NT2/D1 (cell line): ENCODE measurements around the gene TANK.
A peak's percentile ranks its signal among the peaks of the same experiment; 100 is the strongest.

Experiments
- DNase-seq: peaks from one replicate; pipeline ENCODE4 v3.0.0-alpha.2; 2011; ENCODE audit warnings: low read depth, low spot score
- H3K27me3 ChIP-seq: 2 replicates; pipeline ENCODE4 v1.6.0; 2011; ENCODE audit warnings: mild to moderate bottlenecking; ENCODE audit not compliant: insufficient read length, insufficient read depth
- H3K36me3 ChIP-seq: 2 replicates; pipeline ENCODE4 v1.6.1; 2011; ENCODE audit warnings: mild to moderate bottlenecking, low read length, mixed read lengths; ENCODE audit not compliant: insufficient read depth, insufficient read length
- H3K4me1 ChIP-seq: 2 replicates; pipeline ENCODE4 v1.5.1; 2011; ENCODE audit not compliant: insufficient read depth, insufficient read length
- H3K4me3 ChIP-seq: 2 replicates; pipeline ENCODE4 v1.5.1; 2011; ENCODE audit warnings: low read depth; ENCODE audit not compliant: insufficient read length
- H3K9ac ChIP-seq: 2 replicates; pipeline ENCODE4 v1.6.0; 2011; ENCODE audit warnings: low read depth; ENCODE audit not compliant: insufficient read length
- H3K9me3 ChIP-seq: 2 replicates; pipeline ENCODE4 v1.5.1; 2011; ENCODE audit warnings: mild to moderate bottlenecking, low read length; ENCODE audit not compliant: insufficient read depth
- SUZ12 ChIP-seq: IDR thresholded peaks from 2 replicates; pipeline ENCODE4 v1.6.1; 2011; ENCODE audit not compliant: insufficient read length, insufficient read depth; ENCODE audit errors: extremely low read depth
- YY1 ChIP-seq: IDR thresholded peaks from 2 replicates; pipeline ENCODE4 v1.6.1; 2011; ENCODE audit not compliant: insufficient read length, insufficient read depth
- ZNF274 ChIP-seq: IDR thresholded peaks from 2 replicates; pipeline ENCODE4 v1.6.1; 2011; ENCODE audit warnings: mild to moderate bottlenecking, low read depth, low read length

TANK gene, protein sequence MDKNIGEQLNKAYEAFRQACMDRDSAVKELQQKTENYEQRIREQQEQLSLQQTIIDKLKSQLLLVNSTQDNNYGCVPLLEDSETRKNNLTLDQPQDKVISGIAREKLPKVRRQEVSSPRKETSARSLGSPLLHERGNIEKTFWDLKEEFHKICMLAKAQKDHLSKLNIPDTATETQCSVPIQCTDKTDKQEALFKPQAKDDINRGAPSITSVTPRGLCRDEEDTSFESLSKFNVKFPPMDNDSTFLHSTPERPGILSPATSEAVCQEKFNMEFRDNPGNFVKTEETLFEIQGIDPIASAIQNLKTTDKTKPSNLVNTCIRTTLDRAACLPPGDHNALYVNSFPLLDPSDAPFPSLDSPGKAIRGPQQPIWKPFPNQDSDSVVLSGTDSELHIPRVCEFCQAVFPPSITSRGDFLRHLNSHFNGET

DNA sequence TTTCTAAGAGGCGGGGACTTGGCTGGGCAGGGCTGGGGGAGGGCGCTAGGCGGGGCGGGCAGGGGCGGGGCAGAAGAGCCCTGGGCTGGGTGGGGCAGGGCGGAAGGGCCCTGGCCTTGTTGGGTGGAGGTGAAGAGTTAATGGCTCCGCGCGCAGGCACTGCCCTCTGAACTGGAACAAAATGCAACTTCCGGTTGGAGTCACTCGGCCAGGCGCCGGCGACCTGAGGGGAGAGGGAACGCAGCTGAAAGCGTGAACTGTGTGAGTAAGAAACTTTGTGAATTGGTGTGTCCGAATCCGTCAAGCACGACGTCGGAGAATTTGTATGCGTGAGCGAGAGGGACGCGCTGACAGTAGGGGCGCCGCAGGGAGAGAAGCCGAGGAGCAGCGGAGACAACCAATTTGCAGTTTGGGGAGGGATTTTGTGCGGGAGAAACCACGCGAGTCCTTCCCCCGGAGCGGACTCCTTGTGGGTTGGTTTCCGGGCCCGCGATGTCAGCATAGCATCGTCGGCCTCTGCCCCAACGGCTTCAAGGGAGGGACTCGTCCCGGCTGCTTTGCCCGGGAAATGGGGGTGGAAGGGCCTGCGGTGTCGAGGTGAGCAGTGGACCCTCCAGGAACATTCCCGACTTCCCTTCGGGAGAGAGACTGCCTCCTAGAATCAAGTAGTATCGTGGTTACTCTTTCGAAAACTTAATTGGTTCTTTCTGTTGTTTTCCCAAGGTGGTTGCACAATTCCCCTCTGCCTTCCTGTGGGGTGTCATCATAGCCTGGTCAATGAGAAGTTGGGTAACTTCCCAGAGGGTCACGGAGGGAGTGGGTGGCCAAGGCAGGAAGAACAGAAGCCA is at the start of gene TANK:
Gene TANK, plus strand, starts transcription at position 203 of the 848 bp plus-strand sequence. CDS start 19,235 bp downstream, outside the sequence.
- no peak for TF ChIP-seq SUZ12
- no peak for TF ChIP-seq ZNF274
- peak; percentile 47 for TF ChIP-seq YY1
- no peaks in the 10 kb centered on the region for H3K4me1 ChIP-seq
- H3K27me3 ChIP-seq: no peaks in the 10 kb centered on the region
- no peaks in the 10 kb centered on the region for H3K9me3 ChIP-seq
- peaks cover 18% of the 10 kb centered on the region for H3K36me3 ChIP-seq
- peak; percentile 93 for DNase-seq
- peak within 1 kb of the TSS; percentile 97 for H3K4me3 ChIP-seq
- peak within 1 kb of the TSS; percentile 97 for H3K9ac ChIP-seq

DNA sequence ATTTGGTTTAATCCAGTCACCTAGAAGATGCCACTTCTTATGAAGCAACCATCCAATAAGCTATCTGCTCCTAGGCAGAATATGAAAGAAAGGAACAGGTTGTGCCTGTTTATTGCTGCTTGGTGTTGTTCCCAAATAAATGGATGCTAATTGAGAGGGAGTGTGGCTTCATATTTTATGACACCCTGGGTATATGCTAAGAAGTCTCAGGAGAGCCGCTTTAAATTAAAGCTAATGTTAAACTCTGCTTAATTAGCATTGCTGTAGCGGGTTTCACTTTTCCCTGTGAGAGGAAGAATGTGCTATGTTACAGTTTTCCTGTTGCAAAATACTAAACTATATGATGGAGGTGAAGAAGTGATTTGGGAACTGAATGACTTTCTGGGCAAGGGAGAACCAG is 48.7 kb upstream of the TANK start:
- no peaks in the 10 kb centered on the region for H3K36me3 ChIP-seq
- no peaks in the 10 kb centered on the region for H3K9me3 ChIP-seq
- no peak for DNase-seq
- no peak overlapping the region for H3K4me3 ChIP-seq
- H3K4me1 ChIP-seq: no peaks in the 10 kb centered on the region
- TF ChIP-seq SUZ12: no peak
- TF ChIP-seq YY1: no peak
- no peak for TF ChIP-seq ZNF274
- no peak overlapping the region for H3K9ac ChIP-seq
- no peaks in the 10 kb centered on the region for H3K27me3 ChIP-seq

DNA sequence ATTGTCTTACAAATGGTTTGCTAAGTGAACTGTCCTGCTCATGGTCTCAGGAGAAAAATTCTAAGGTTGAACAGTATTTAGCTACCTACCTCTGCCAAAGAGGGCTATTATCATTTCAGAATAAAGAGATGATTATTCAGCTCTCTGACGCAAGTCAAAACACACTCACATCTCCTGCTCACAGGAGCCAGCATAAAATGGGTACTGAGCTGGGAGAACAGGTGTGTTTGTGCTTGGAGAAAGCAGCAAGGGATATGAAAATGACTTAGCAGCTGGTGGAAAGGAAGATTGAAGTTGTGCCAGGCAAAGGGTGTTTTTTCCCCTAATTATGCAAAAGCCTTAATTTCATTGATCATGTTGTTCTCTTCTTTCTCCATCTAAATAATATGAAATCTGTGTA is 47.3 kb upstream of the TANK start:
- no peaks in the 10 kb centered on the region for H3K27me3 ChIP-seq
- TF ChIP-seq ZNF274 (no peak), YY1 (no peak), SUZ12 (no peak)
- H3K9ac ChIP-seq: no peak overlapping the region
- H3K4me3 ChIP-seq: no peak overlapping the region
- no peaks in the 10 kb centered on the region for H3K9me3 ChIP-seq
- H3K36me3 ChIP-seq: no peaks in the 10 kb centered on the region
- H3K4me1 ChIP-seq: no peaks in the 10 kb centered on the region
- no peak for DNase-seq

DNA sequence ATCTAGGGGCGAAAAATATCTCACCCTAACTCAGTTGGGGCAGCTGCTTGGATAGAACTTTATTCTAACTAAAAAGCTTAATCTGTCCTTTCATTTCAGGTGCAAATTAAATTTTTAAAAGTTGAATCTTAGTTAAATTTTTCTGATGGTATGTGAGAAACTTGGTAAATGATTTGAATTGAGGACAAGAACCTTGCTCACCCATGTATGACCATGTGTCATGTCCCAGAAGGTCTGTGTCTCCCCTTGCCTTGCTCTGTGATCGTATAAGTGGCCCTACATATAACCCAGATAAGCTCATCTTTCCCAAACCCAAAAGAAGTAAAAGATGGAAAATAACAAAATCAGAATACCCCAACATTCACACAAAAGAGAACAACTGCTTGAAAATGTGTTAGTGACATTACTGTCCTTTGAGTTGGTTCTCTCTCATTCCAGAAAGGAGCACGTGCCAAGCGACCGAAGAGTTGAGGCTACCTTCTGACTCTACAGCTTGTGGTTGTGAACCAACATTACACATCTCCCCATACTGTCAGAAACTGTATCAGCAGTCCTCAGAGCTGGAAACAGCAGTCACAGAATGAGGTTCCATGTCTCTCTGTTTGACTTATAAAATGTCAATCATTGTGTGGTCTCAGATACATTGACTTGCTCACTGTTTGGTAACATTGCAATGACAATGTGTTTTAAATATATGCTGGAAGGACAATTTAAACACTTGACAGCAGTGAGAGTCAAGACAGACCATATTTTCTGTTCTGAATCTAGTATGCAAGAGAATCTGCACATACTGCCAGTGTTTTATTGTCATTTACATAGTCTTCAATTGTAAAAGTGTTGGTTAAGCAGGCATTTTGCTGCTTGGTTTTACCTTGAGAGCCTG is 46.3 kb upstream of the TANK start:
- no peak for TF ChIP-seq SUZ12
- TF ChIP-seq YY1: no peak
- no peak for TF ChIP-seq ZNF274
- no peaks in the 10 kb centered on the region for H3K4me1 ChIP-seq
- H3K9ac ChIP-seq: no peak overlapping the region
- no peak for DNase-seq
- no peaks in the 10 kb centered on the region for H3K36me3 ChIP-seq
- no peaks in the 10 kb centered on the region for H3K9me3 ChIP-seq
- no peak overlapping the region for H3K4me3 ChIP-seq
- no peaks in the 10 kb centered on the region for H3K27me3 ChIP-seq

GRCh38 chr2:161115205-161115604 is 45.0 kb upstream of the TANK start:
- H3K9me3 ChIP-seq: no peaks in the 10 kb centered on the region
- DNase-seq: no peak
- H3K36me3 ChIP-seq: no peaks in the 10 kb centered on the region
- TF ChIP-seq YY1 (no peak), SUZ12 (no peak), ZNF274 (no peak)
- no peaks in the 10 kb centered on the region for H3K27me3 ChIP-seq
- no peaks in the 10 kb centered on the region for H3K4me1 ChIP-seq
- H3K4me3 ChIP-seq: no peak overlapping the region
- H3K9ac ChIP-seq: no peak overlapping the region

DNA sequence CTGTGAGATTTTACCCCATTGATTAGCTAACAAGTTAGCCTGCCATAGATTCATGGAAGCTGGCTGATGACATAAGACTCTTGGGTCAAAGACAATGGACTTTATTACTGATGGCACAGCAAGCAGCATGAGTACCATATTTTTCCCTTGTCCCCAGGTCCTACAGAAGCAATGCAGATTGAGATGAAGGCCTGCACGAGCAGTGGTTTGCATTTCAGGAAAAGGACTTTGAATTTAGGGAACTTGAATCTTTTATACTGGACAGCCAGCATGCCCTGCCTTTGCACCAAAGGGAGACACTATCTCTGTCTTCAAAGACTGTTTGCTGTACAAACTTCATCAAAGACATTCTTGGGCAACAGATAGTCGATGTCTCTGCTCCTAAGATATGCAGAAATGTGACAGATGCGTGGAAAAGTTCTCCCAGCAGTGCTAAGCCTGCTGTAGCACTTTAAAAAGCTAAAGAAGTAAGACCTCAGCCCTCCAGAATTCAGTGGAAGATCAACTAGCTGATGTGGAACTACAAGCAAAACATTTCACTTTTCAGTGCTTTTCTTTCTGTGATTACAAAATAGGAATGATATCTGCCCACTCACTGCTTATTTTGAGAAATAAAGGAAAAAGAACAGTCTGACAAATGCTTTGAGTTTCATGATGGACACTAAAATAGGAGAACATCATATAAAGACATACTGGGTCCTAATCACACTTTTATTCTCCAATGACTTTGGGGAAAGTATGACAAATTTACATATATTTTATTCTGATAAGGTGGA is 44.4 kb upstream of the TANK start:
- DNase-seq: no peak
- Histone ChIP-seq H3K27me3 (no peaks in the 10 kb centered on the region), H3K9me3 (no peaks in the 10 kb centered on the region), H3K36me3 (no peaks in the 10 kb centered on the region), H3K4me3 (no peak overlapping the region), H3K4me1 (no peaks in the 10 kb centered on the region), H3K9ac (no peak overlapping the region)
- TF ChIP-seq ZNF274 (no peak), YY1 (no peak), SUZ12 (no peak)
